ENCODE measurements around the gene LMAN2. TPM values are rescaled to one million over a fixed set of nuclear protein-coding genes. Genes with fewer than 3 reads are reported as not detected.

LMAN2 gene
- total and polyA plus RNA-seq, 7 experiments from 2014 or later: 71.8 to 202 (median 102) TPM

GRCh38 chr5:177359860-177360259, 8.4 kb upstream of the LMAN2 start:
- peak overlapping the region; percentile 87 for H3K27ac ChIP-seq (ENCODE audit: low read depth, low read length)
- Mint-ChIP-seq H3K36me3 (peaks cover 0 to 35% (median 5%) of the 10 kb centered on the region in 5 donors), H3K4me3 (peak overlapping the region; percentile 83 to 97 (median 92)), H3K4me1 (peaks cover 65 to 92% (median 86%) of the 10 kb centered on the region in 7 donors), H3K9me3 (peaks cover 0 to 8% (median 0%) of the 10 kb centered on the region in 11 donors), H3K27ac (peak overlapping the region in 8 of 9 donors; percentile 80 to 98 (median 93)), H3K27me3 (no peaks in the 10 kb centered on the region)
- no peak for ATAC-seq
- H3K9me3 ChIP-seq (ENCODE audit: control insufficient read depth in 2 of 3, low read length in 3 of 3): no peaks in the 10 kb centered on the region
- peaks cover 0 to 15% (median 0%) of the 10 kb centered on the region in 3 experiments for H3K36me3 ChIP-seq (ENCODE audit: control insufficient read depth in 2 of 3, insufficient read depth in 3 of 3, low read length in 3 of 3)
- H3K4me1 ChIP-seq (ENCODE audit: control insufficient read depth in 2 of 2, insufficient read depth in 2 of 2, low read length in 2 of 2): peaks cover 64 to 72% of the 10 kb centered on the region in 2 donors
- no peaks in the 10 kb centered on the region for H3K27me3 ChIP-seq (ENCODE audit: control insufficient read depth in 2 of 2, insufficient read depth in 2 of 2, low read length in 2 of 2)
- CTCF ChIA-PET: interaction anchor here (1.3 to 4.8 kb wide), 5 partner anchors 9 to 42 kb away, joined by 3 to 25 read pairs (median 8); no protein-coding TSS in a partner anchor
- intact Hi-C loops (cut with micrococcal nuclease): loop anchor here in 1 of 2 donors (5.0 kb wide), 1 partner anchor 232 kb away; the partner anchor contains the start of gene TMED9
- no peak overlapping the region for H3K4me3 ChIP-seq (ENCODE audit: low read length)
- no peak for DNase-seq
- POLR2A ChIA-PET: interaction anchor here (1.3 to 8.7 kb wide), 3 partner anchors 8 to 19 kb away, joined by 3 to 123 read pairs (median 28); partner anchors contain the start of gene LMAN2

- Histone ChIP-seq H3K27me3 (ENCODE audit: control insufficient read depth in 2 of 2, insufficient read depth in 2 of 2, low read length in 2 of 2) (no peaks in the 10 kb centered on the region), H3K36me3 (ENCODE audit: control insufficient read depth in 2 of 3, insufficient read depth in 3 of 3, low read length in 3 of 3) (peaks cover 0 to 11% (median 0%) of the 10 kb centered on the region in 3 experiments), H3K9me3 (ENCODE audit: control insufficient read depth in 2 of 3, low read length in 3 of 3) (no peaks in the 10 kb centered on the region), H3K4me3 (ENCODE audit: low read length) (peak overlapping the region; percentile 70), H3K27ac (ENCODE audit: low read depth, low read length) (peak overlapping the region; percentile 87), H3K4me1 (ENCODE audit: control insufficient read depth in 2 of 2, insufficient read depth in 2 of 2, low read length in 2 of 2) (peaks cover 60 to 68% of the 10 kb centered on the region in 2 donors)
- no peak for DNase-seq
- ChIA-PET CTCF (interaction anchor here (1.1 to 4.8 kb wide), 7 partner anchors 8 to 44 kb away, joined by 3 to 25 read pairs (median 8); no protein-coding TSS in a partner anchor), POLR2A (interaction anchor here (1.1 to 8.7 kb wide), 6 partner anchors 7 to 56 kb away, joined by 3 to 123 read pairs (median 5); partner anchors contain the start of genes LMAN2, PRELID1 and RAB24)
- H3K9me3 Mint-ChIP-seq: peaks cover 0 to 12% (median 0%) of the 10 kb centered on the region in 11 donors
- intact Hi-C loops (cut with micrococcal nuclease): loop anchor here in 1 of 2 donors (5.0 kb wide), 1 partner anchor 233 kb away; the partner anchor contains the start of gene TMED9
- no peak for ATAC-seq
- H3K4me1 Mint-ChIP-seq: peaks cover 66 to 92% (median 86%) of the 10 kb centered on the region in 7 donors
- peaks cover 0 to 38% (median 5%) of the 10 kb centered on the region in 5 donors for H3K36me3 Mint-ChIP-seq
- H3K4me3 Mint-ChIP-seq: peak overlapping the region; percentile 83 to 97 (median 92)
- no peaks in the 10 kb centered on the region for H3K27me3 Mint-ChIP-seq
- H3K27ac Mint-ChIP-seq: peak overlapping the region; percentile 80 to 98 (median 93)
These were observed 8.0 kb upstream of the LMAN2 start for GRCh38 chr5:177359451-177359851.

DNA sequence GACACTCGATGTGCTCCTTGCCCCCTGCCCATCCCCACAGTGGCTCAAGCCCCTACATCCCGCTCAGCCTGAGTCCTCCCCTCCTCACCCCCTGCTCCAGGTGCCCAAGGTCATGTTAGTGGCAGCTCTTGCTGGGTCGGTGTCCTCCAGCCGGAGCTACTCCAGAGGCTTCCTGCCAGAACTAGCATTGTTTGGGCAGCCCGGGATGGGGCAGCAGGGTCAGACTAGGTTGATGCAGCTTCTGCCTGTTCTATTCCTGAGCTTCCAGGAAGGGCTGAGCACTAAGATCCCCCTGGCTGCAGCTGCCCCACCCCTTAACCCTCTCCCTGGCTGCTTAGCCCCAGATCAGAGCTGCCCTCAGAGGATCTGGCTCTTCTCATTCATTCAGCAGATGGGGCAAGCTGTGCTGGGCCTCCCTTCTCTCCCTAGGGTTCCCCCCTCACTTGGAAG, 6.9 kb upstream of the LMAN2 start:
- H3K4me3 ChIP-seq (ENCODE audit: low read length): peak overlapping the region; percentile 70
- no peak for DNase-seq
- POLR2A ChIA-PET: interaction anchor here (0.9 to 8.7 kb wide), 7 partner anchors 9 to 93 kb away, joined by 3 to 123 read pairs (median 3); partner anchors contain the start of genes PRELID1 and RAB24

DNA sequence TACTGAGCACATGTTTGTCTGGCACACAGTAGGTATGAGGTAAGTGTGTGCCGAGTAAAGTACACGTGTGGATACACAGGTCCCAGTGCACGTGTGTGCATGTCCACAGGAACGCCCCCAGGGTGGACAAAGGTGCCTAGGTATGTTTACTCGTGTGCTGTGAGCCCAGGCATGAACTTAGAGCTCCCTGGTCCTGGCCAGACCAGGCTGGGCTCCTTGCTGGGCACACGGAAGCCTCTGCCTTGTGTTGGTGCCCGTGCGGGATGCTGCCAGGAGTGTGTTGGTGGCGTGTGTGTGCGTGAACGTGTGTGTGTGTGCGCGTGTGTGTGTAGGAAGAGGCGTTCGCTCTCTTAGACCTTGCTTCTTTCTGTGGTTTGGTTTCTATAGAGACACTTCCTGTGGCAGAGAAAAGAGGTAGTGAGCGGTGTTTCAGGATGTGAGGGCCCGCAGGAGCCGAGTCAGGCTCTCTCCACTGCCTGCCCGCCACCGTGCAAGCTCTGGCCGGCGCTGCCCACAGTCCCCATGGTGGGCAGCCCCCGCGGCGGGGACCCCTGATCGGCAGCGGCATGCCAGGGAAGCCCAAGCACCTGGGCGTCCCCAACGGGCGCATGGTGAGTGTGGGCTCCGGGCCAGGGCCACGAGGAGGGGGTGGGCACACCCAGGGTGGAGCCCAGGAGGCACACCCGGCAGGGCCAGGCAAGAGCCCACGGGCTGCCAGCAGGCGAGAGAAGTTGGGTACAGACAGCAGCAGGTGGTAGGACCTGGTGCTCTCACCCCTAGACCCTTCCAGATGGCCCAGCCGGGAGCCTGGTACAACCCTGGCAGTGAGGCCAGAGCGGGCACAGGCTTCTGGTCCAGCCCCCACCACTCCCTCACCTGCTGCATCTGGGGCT, 6.2 kb upstream of the LMAN2 start, which contains the start of gene RGS14:
Gene RGS14, plus strand, starts transcription at position 466 of the 893 bp plus-strand sequence. Its CDS starts 101 bp downstream, at position 567.
- Histone ChIP-seq H3K4me1 (ENCODE audit: control insufficient read depth in 2 of 2, insufficient read depth in 2 of 2, low read length in 2 of 2) (peaks cover 47 to 56% of the 10 kb centered on the region in 2 donors), H3K36me3 (ENCODE audit: control insufficient read depth in 2 of 3, insufficient read depth in 3 of 3, low read length in 3 of 3) (peaks cover 0 to 9% (median 0%) of the 10 kb centered on the region in 3 experiments), H3K27ac (ENCODE audit: low read depth, low read length) (peak within 1 kb of the TSS; percentile 87), H3K9me3 (ENCODE audit: control insufficient read depth in 2 of 3, low read length in 3 of 3) (no peaks in the 10 kb centered on the region), H3K27me3 (ENCODE audit: control insufficient read depth in 2 of 2, insufficient read depth in 2 of 2, low read length in 2 of 2) (no peaks in the 10 kb centered on the region), H3K4me3 (ENCODE audit: low read length) (peak within 1 kb of the TSS; percentile 70)
- CTCF ChIA-PET: interaction anchor here (0.8 to 4.8 kb wide), 7 partner anchors 10 to 98 kb away, joined by 3 to 25 read pairs (median 9); no protein-coding TSS in a partner anchor
- peak; percentile 95 for ATAC-seq
- intact Hi-C loops (cut with micrococcal nuclease): loop anchor here (1.0 to 5.0 kb wide), 9 partner anchors 15 to 235 kb away; partner anchors contain the start of genes DDX41 (in 1 of the 2), FAM193B (in 1 of the 2), GRK6 (in 1 of the 2) and NSD1 (in 1 of the 2)
- H3K27ac Mint-ChIP-seq: peak within 1 kb of the TSS; percentile 80 to 98 (median 94)
- H3K9me3 Mint-ChIP-seq: peaks cover 0 to 14% (median 0%) of the 10 kb centered on the region in 11 donors
- H3K4me1 Mint-ChIP-seq: peaks cover 64 to 86% (median 74%) of the 10 kb centered on the region in 7 donors
- H3K36me3 Mint-ChIP-seq: peaks cover 0 to 35% (median 5%) of the 10 kb centered on the region in 5 donors
- POLR2A ChIA-PET: interaction anchor here (0.7 to 8.7 kb wide), 6 partner anchors 10 to 94 kb away, joined by 3 to 123 read pairs (median 4); partner anchors contain the start of gene GRK6
- no peaks in the 10 kb centered on the region for H3K27me3 Mint-ChIP-seq
- H3K4me3 Mint-ChIP-seq: peak within 1 kb of the TSS; percentile 83 to 97 (median 92)
- peak; percentile 50 to 90 (median 87) for DNase-seq

More for the DNA sequence above, 6.9 kb upstream of the LMAN2 start:
- H3K4me1 ChIP-seq (ENCODE audit: control insufficient read depth in 2 of 2, insufficient read depth in 2 of 2, low read length in 2 of 2): peaks cover 49 to 58% of the 10 kb centered on the region in 2 donors
- intact Hi-C loops (cut with micrococcal nuclease): loop anchor here in 1 of 2 donors (5.0 kb wide), 1 partner anchor 234 kb away; the partner anchor contains the start of gene TMED9
- ATAC-seq: no peak
- CTCF ChIA-PET: interaction anchor here (0.6 to 4.8 kb wide), 10 partner anchors 9 to 705 kb away, joined by 3 to 25 read pairs (median 4); no protein-coding TSS in a partner anchor
- Mint-ChIP-seq H3K4me1 (peaks cover 67 to 86% (median 77%) of the 10 kb centered on the region in 7 donors), H3K9me3 (peaks cover 0 to 14% (median 0%) of the 10 kb centered on the region in 11 donors), H3K27me3 (no peaks in the 10 kb centered on the region), H3K36me3 (peaks cover 0 to 35% (median 5%) of the 10 kb centered on the region in 5 donors), H3K4me3 (peak overlapping the region; percentile 83 to 97 (median 92)), H3K27ac (peak overlapping the region; percentile 80 to 98 (median 93))
- no peaks in the 10 kb centered on the region for H3K27me3 ChIP-seq (ENCODE audit: control insufficient read depth in 2 of 2, insufficient read depth in 2 of 2, low read length in 2 of 2)
- H3K36me3 ChIP-seq (ENCODE audit: control insufficient read depth in 2 of 3, insufficient read depth in 3 of 3, low read length in 3 of 3): peaks cover 0 to 9% (median 0%) of the 10 kb centered on the region in 3 experiments
- H3K27ac ChIP-seq (ENCODE audit: low read depth, low read length): peak overlapping the region; percentile 87
- H3K9me3 ChIP-seq (ENCODE audit: control insufficient read depth in 2 of 3, low read length in 3 of 3): no peaks in the 10 kb centered on the region

DNA sequence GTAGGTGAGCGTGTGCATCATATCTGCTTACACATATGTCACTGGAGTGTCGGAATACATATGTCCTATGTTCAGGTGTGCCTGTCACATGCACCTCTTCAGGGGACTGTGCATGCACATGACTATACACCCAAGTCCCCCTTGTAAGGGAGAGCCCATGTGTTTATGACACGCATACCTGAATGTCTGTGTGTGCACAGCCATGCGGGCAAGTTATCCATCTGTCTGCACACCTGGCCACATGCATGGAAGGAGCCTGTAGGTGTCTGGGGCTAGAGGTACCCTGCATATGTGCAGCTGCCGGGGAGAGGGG, 5.6 kb upstream of the LMAN2 start:
- intact Hi-C loops (cut with micrococcal nuclease): loop anchor here (1.0 to 5.0 kb wide), 9 partner anchors 15 to 235 kb away; partner anchors contain the start of genes DDX41 (in 1 of the 2), FAM193B (in 1 of the 2), GRK6 (in 1 of the 2) and NSD1 (in 1 of the 2)
- CTCF ChIA-PET: interaction anchor here (1.6 to 2.0 kb wide), 3 partner anchors 13 to 98 kb away, joined by 5 to 10 read pairs (median 9); no protein-coding TSS in a partner anchor
- Mint-ChIP-seq H3K27me3 (no peaks in the 10 kb centered on the region), H3K4me3 (peak overlapping the region; percentile 83 to 97 (median 92)), H3K4me1 (peaks cover 59 to 81% (median 71%) of the 10 kb centered on the region in 7 donors), H3K36me3 (peaks cover 0 to 31% (median 5%) of the 10 kb centered on the region in 5 donors), H3K27ac (peak overlapping the region; percentile 80 to 98 (median 94)), H3K9me3 (peaks cover 0 to 14% (median 0%) of the 10 kb centered on the region in 11 donors)
- no peaks in the 10 kb centered on the region for H3K9me3 ChIP-seq (ENCODE audit: control insufficient read depth in 2 of 3, low read length in 3 of 3)
- peak overlapping the region; percentile 70 for H3K4me3 ChIP-seq (ENCODE audit: low read length)
- peaks cover 42 to 53% of the 10 kb centered on the region in 2 donors for H3K4me1 ChIP-seq (ENCODE audit: control insufficient read depth in 2 of 2, insufficient read depth in 2 of 2, low read length in 2 of 2)
- ATAC-seq: peak; percentile 2
- peak overlapping the region; percentile 87 for H3K27ac ChIP-seq (ENCODE audit: low read depth, low read length)
- peaks cover 0 to 9% (median 0%) of the 10 kb centered on the region in 3 experiments for H3K36me3 ChIP-seq (ENCODE audit: control insufficient read depth in 2 of 3, insufficient read depth in 3 of 3, low read length in 3 of 3)
- POLR2A ChIA-PET: interaction anchor here (1.3 to 8.7 kb wide), 3 partner anchors 15 to 95 kb away, joined by 3 to 123 read pairs (median 7); no protein-coding TSS in a partner anchor
- H3K27me3 ChIP-seq (ENCODE audit: control insufficient read depth in 2 of 2, insufficient read depth in 2 of 2, low read length in 2 of 2): no peaks in the 10 kb centered on the region
- no peak for DNase-seq
